Activated naive CD8-positive, alpha-beta T cell treated with anti-CD3 and anti-CD28 coated beads, Interleukin-2, amount 10 ng/mL, durations not matched to agents 7 days and 5 days (primary cell): ENCODE measurements around the gene FAM107A. TPM values are rescaled to one million over a fixed set of nuclear protein-coding genes. Genes with fewer than 3 reads are reported as not detected.

ENCODE experiments used
- ATAC-seq: fragments of 150-1000 bp; cut with Tn5 transposase; one replicate; pipeline ENCODE4 v1.10.0; 2021; ENCODE audit warnings: low read depth, moderate library complexity
- POLR2A ChIA-PET: fragments of 350-600 bp; sonication (Branson Sonifier 250); formaldehyde crosslinking; loops from one replicate; lab custom pipeline; 2021; ENCODE audit warnings: antibody characterized with exemption; lab: Charles Lee
- DNase-seq: peaks from one replicate; pipeline ENCODE4 v3.0.0; 2021
- H3K27ac Mint-ChIP-seq: one replicate; pipeline ENCODE4 v1.8.0; 2022; ENCODE audit warnings: mild to moderate bottlenecking, mixed read lengths
- H3K27me3 Mint-ChIP-seq: one replicate; pipeline ENCODE4 v1.8.0; 2022; ENCODE audit warnings: mild to moderate bottlenecking, moderate library complexity, mixed read lengths
- H3K36me3 Mint-ChIP-seq: one replicate; pipeline ENCODE4 v1.8.0; 2021; ENCODE audit warnings: mild to moderate bottlenecking, mixed read lengths
- H3K4me1 Mint-ChIP-seq: one replicate; pipeline ENCODE4 v1.8.0; 2021; ENCODE audit warnings: mixed read lengths
- H3K4me3 Mint-ChIP-seq: one replicate; pipeline ENCODE4 v1.8.0; 2022; ENCODE audit warnings: mild to moderate bottlenecking, moderate library complexity, mixed read lengths
- H3K9me3 Mint-ChIP-seq: one replicate; pipeline ENCODE4 v1.8.0; 2021; ENCODE audit warnings: mixed read lengths
- total RNA-seq, 2 experiments: library from RNA; stranded (reverse); gene quantifications; one replicate each; pipeline ENCODE4 v1.2.3, GENCODE V29; 2021

Gene FAM107A
- total RNA-seq, 2 experiments from 2014 or later, result not detected

DNA sequence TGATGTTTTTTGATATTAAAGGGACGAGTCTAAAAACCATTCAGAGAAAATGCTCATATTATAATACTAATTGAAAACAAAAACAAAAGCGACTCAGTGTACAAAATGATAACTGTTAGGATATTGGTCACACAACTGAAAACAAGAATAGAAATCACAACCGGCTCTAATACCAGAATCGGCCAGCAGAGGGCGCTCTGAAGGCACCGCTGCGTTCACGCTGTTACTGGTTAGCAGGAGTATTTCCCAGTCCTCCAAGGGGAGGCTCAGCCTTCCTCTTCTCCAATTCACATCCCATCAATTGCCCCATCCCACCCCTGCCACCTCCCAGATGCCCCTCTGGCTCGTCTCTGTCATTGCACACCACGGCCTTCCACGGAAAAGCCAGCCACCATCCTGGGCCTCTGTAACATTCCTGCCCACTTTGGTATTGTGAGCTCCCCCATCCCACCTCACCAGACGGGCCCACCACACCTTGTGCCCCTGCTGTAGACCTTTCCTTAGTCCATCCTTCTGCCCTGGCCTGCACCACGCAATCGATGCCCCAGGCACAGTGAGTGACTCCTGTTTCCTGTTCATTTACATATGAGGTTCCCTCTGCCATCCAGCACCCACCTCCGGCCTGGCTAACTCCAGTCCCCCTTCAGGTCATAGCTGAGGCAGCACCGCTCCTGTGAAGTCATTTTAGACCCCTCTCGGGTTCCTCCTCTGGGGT, 8.5 kb downstream of the FAM107A start:
- no peaks in the 10 kb centered on the region for H3K9me3 Mint-ChIP-seq
- ATAC-seq (peak; percentile 52), DNase-seq (peak; percentile 77)
- no peaks in the 10 kb centered on the region for H3K36me3 Mint-ChIP-seq
- H3K4me1 Mint-ChIP-seq, result peaks cover 4% of the 10 kb centered on the region
- peak overlapping the region; percentile 33 for H3K4me3 Mint-ChIP-seq
- POLR2A ChIA-PET, result no interaction called here
- H3K27ac Mint-ChIP-seq, result no peak overlapping the region
- H3K27me3 Mint-ChIP-seq, result peaks cover 2% of the 10 kb centered on the region

GRCh38 chr3:58567251-58567515, 10.0 kb downstream of the FAM107A start:
- no peak for ATAC-seq
- Mint-ChIP-seq H3K4me3 (no peak overlapping the region), H3K4me1 (peaks cover 4% of the 10 kb centered on the region), H3K36me3 (no peaks in the 10 kb centered on the region), H3K9me3 (no peaks in the 10 kb centered on the region), H3K27me3 (peaks cover 2% of the 10 kb centered on the region), H3K27ac (no peak overlapping the region)
- DNase-seq, result no peak
- POLR2A ChIA-PET, result no interaction called here

- Mint-ChIP-seq H3K36me3 (no peaks in the 10 kb centered on the region), H3K4me1 (peaks cover 4% of the 10 kb centered on the region), H3K27ac (no peak overlapping the region), H3K4me3 (no peak overlapping the region), H3K27me3 (peaks cover 2% of the 10 kb centered on the region), H3K9me3 (no peaks in the 10 kb centered on the region)
- ATAC-seq (no peak), DNase-seq (no peak)
- POLR2A ChIA-PET, result no interaction called here
These were observed 10.6 kb downstream of the FAM107A start for GRCh38 chr3:58566398-58567250.

DNA sequence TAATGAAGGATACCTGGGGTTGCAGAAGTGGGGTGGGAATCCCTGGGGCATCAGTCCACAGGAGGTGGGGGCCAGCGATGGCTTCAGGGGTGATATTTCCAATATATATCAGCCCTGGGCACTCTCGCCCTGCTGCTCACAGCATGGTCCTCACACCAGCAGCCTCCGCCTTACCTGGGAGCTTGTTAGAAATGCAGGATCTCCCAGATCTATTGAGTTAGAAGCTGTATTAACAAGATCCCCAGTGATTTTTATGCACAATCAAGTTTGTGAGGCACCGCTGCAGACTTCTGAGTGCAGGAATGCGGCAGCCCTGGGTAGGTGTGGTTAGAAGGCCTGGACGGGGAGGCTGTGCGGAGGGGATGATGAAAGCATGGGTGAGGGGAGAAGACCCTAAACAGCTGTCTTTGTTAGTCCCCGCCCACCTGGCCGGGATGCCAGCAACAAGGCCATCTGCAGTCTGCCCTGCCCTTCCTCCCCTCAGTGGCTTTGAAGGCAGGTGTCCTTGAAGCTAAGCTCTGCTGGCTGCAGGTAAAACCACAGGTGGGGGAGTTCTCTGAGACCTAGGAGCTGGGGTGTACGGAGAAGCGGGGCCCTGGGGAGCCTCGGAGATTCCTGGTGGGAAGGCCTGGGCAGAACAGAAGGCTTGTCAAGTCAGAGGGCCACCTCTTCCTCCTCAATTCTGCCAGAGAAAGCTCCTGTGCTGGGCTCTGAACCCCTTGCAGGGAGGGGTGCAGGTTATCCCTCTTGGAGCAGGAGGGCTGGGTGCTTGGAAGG, 11.4 kb downstream of the FAM107A start:
- Mint-ChIP-seq H3K27me3 (peaks cover 2% of the 10 kb centered on the region), H3K9me3 (no peaks in the 10 kb centered on the region), H3K4me3 (no peak overlapping the region), H3K27ac (no peak overlapping the region), H3K4me1 (peaks cover 4% of the 10 kb centered on the region), H3K36me3 (no peaks in the 10 kb centered on the region)
- ATAC-seq (no peak), DNase-seq (no peak)
- POLR2A ChIA-PET, result no interaction called here

DNA sequence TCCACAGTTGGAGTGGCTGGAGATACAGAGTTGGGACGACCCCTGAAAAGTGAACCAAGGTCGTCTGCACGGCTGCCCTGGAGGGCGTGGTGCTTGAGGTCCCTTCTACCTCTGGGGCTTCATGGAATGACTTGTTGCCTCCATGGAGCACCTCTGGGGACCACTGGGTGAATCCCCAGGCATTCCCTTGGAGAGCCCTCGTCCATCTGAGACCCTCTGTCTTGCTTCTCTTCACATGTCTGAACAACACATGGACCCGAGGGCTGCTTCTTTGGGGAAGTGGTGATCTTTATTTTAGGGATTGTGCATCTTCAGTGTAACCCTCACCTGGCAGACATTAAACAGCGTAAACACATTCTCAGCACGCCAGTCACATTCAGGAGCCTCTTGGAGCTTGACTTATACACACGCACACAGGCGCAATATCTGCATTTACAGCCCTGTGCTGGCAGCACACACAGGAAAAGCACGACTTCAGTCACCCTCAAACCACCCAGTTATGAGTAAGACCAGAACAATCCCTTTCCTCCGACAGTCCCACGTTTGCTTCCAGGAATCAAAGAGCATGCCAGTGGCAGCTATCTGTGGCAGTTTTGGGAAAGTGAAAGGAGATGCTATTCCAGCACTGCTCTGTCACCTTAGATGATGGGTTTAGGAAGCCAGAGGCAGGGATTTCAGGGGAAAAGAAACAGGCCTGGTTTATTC, 12.6 kb downstream of the FAM107A start:
- POLR2A ChIA-PET, result no interaction called here

DNA sequence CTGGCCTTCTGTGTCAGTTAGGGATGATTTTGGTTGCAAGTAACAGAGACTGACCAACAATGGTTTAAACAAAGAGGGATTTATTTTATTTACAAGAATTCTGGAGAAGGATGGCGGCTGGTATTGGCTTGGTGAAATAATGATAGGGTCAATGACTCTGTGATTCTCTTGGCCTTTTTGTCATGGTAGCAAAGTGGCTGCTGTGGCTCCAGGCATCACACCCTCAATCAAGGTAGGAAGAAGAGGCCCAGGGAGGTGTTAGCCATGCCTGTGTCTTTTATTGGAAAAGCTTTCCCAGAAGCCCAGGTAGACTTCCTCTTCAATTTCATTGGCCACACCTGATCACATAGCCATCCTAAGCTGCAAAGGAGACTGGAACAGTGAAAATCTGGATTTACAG, 13.1 kb downstream of the FAM107A start:
- Mint-ChIP-seq H3K27me3 (no peaks in the 10 kb centered on the region), H3K9me3 (no peaks in the 10 kb centered on the region), H3K36me3 (no peaks in the 10 kb centered on the region), H3K4me1 (peaks cover 4% of the 10 kb centered on the region), H3K4me3 (no peak overlapping the region), H3K27ac (no peak overlapping the region)
- DNase-seq, result no peak
- POLR2A ChIA-PET, result no interaction called here
- no peak for ATAC-seq

More for the DNA sequence above, 12.6 kb downstream of the FAM107A start:
- H3K27ac Mint-ChIP-seq, result no peak overlapping the region
- no peaks in the 10 kb centered on the region for H3K36me3 Mint-ChIP-seq
- H3K4me1 Mint-ChIP-seq, result peaks cover 4% of the 10 kb centered on the region
- no peak for DNase-seq
- no peaks in the 10 kb centered on the region for H3K27me3 Mint-ChIP-seq
- H3K4me3 Mint-ChIP-seq, result no peak overlapping the region
- H3K9me3 Mint-ChIP-seq, result no peaks in the 10 kb centered on the region
- no peak for ATAC-seq

GRCh38 chr3:58563386-58564035, 13.7 kb downstream of the FAM107A start:
- Mint-ChIP-seq H3K4me1 (no peaks in the 10 kb centered on the region), H3K4me3 (no peak overlapping the region), H3K36me3 (no peaks in the 10 kb centered on the region), H3K27me3 (no peaks in the 10 kb centered on the region), H3K27ac (peak overlapping the region; percentile 4), H3K9me3 (no peaks in the 10 kb centered on the region)
- POLR2A ChIA-PET, result no interaction called here
- DNase-seq, result no peak
- no peak for ATAC-seq

DNA sequence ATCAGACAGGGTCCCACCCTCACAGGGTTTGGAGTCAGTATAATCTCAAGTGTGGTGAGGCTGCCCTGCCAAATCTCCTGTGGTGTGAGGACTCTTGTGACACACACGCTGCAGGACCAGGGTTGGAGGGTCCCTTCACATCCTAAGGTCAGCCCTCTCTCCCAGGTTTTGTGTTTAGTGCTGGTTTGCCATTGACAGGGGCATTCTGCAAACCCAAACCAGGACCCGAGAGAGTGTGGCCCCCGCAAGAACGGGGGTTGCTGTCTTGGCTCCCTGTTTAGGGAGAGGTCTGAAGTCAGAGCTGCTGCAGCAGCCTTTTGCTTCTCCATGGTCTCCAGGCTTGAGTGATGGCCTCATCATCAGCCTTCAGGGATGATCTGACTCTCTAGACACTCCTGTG, 14.7 kb downstream of the FAM107A start:
- POLR2A ChIA-PET, result no interaction called here
- Mint-ChIP-seq H3K27ac (no peak overlapping the region), H3K9me3 (no peaks in the 10 kb centered on the region), H3K4me1 (no peaks in the 10 kb centered on the region), H3K4me3 (no peak overlapping the region), H3K36me3 (no peaks in the 10 kb centered on the region), H3K27me3 (no peaks in the 10 kb centered on the region)
- no peak for ATAC-seq
- no peak for DNase-seq

DNA sequence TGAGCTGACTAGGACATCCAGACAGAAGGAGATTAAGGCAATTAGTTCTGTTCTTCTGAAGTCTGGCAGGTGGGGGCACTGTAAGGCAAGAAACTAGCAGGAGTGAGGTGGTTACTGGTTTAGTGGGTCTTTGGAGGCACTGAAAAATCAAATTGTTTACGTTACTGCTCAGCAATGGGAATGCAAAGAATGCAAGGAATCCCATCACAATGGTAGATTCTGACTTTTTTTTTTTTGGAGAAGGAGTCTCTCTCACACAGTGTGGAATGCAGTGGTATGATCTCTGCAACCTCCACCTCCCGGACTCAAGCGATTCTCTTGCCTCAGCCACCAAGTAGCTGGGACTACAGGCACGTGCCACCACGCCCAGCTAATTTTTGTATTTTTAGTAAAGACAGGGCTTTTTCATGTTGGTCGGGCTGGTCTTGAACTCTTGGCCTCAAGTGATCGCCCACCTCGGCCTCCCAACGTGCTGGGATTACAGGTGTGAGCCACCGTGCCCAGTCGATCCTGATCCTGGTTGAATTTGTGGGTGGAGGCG, 16.4 kb downstream of the FAM107A start:
- Mint-ChIP-seq H3K36me3 (no peaks in the 10 kb centered on the region), H3K4me1 (no peaks in the 10 kb centered on the region), H3K27me3 (peaks cover 2% of the 10 kb centered on the region), H3K9me3 (no peaks in the 10 kb centered on the region), H3K4me3 (no peak overlapping the region), H3K27ac (no peak overlapping the region)
- DNase-seq (no peak), ATAC-seq (no peak)
- POLR2A ChIA-PET, result no interaction called here

DNA sequence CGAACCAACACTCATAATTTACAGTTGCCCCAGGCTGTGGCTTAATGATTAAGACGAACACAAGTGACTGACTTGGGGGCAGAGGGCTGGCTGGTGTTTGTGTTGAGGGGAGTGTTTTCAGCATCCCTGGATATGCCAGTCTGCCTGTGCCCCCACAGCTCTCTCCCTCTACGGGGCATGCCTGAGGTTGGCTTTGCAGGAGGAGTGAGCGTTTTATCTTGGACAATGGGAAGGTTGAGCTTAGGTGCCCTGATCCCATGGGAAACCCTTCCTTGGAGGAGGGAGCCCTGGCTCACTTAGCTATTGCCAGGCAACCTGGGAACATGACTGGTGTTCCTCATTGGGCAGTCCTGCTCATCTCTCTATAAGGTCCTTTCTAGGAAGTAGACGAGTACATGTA, 17.6 kb downstream of the FAM107A start:
- Mint-ChIP-seq H3K27me3 (peaks cover 2% of the 10 kb centered on the region), H3K4me1 (no peaks in the 10 kb centered on the region), H3K9me3 (no peaks in the 10 kb centered on the region), H3K4me3 (no peak overlapping the region), H3K27ac (no peak overlapping the region), H3K36me3 (no peaks in the 10 kb centered on the region)
- POLR2A ChIA-PET, result no interaction called here
- ATAC-seq (no peak), DNase-seq (no peak)

DNA sequence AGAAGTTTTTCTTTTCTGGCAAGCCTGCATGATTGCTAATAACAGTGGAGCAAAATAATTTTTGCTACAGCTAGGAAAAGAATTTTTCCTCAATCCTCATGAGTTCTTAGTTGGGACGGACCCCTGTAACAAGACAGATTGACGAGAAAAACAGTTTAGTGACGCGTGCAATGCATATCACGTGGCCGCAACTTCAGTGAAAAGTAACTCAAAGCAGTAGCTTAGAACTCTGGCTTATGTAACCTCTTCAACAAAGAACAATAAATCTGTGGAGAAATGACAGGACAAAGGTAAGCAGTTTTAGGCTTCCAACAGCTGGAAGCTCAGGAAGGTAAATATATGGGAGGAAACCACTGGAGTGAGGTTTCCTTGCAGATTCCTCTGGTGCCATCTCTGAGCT, 19.7 kb downstream of the FAM107A start:
- ATAC-seq (no peak), DNase-seq (no peak)
- Mint-ChIP-seq H3K27me3 (peaks cover 2% of the 10 kb centered on the region), H3K4me1 (no peaks in the 10 kb centered on the region), H3K4me3 (no peak overlapping the region), H3K9me3 (peaks cover 1% of the 10 kb centered on the region), H3K36me3 (no peaks in the 10 kb centered on the region), H3K27ac (no peak overlapping the region)
- POLR2A ChIA-PET, result no interaction called here

- no peaks in the 10 kb centered on the region for H3K4me1 Mint-ChIP-seq
- no peak overlapping the region for H3K27ac Mint-ChIP-seq
- H3K9me3 Mint-ChIP-seq, result peaks cover 1% of the 10 kb centered on the region
- peaks cover 2% of the 10 kb centered on the region for H3K27me3 Mint-ChIP-seq
- DNase-seq (no peak), ATAC-seq (no peak)
- POLR2A ChIA-PET, result no interaction called here
- H3K4me3 Mint-ChIP-seq, result no peak overlapping the region
- no peaks in the 10 kb centered on the region for H3K36me3 Mint-ChIP-seq
These were observed 20.4 kb downstream of the FAM107A start for GRCh38 chr3:58556761-58557221.
